NCI-H226 (cell line): Measurements from ENCODE around the gene ADORA1.
A peak's percentile ranks its signal among the peaks of the same experiment; 100 is the strongest.

Experiments
- DNase-seq: peaks from one replicate; pipeline ENCODE4 v3.0.0-alpha.2; 2015

Gene ADORA1

DNA sequence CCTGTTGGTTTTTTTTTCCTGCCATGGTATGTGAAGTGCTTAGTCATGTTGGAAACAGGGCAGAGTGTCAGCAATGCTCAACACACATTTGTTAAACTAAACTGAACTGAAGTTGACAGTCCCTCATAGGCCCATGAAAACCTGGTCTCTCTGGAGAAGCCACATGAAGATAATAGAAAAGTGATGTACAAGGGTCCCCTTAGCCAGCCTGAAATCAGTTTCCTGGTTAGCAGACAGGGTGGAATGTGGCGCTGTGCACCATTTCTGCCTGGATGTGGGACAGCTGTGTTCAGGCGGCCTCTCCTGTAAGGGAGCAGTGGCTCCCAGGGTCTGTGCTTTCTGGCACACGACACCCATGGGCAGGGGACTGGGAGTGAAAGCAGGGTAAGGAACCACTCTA, 68.8 kb downstream of the ADORA1 start:
- DNase-seq: no peak

DNA sequence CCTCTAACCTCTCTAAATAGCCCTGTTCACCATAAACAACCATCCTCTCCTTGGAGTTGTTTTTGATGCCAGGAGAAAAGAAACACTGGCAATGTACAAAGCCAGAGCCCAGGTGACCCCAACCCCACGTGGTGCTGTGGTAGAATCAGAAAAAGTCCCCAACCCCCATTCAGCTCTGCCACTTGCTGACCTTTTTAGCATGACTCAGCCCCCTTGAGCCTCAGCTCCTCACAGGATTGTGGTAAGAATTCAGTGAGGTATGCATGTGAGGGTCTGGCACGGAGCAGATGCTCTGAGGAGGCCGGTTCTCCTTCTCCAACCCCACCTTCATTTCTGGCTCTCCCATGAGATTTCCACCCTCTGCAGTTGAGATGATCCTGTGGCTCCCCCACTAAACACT, 70.1 kb downstream of the ADORA1 start:
- peak; percentile 79 for DNase-seq

DNA sequence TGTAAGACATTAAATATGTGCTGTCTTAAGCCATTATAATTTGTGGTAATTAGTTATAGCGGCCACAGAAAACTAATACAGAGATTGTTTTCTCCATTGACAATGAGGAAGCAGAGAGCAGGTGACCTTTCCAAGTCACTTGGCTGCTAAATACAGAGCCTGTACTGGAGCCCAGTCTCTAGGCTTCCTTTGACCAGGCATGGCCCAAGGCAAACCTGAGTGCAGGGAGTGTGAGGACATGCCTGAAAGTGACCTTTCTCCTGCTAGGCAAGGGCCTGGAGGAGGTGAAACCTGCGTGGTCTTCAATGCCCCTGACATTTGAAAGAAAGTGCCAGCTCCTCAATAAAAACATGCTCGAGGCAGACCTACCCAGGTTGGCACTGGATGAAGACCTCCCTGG, 71.5 kb downstream of the ADORA1 start:
- DNase-seq: no peak

DNA sequence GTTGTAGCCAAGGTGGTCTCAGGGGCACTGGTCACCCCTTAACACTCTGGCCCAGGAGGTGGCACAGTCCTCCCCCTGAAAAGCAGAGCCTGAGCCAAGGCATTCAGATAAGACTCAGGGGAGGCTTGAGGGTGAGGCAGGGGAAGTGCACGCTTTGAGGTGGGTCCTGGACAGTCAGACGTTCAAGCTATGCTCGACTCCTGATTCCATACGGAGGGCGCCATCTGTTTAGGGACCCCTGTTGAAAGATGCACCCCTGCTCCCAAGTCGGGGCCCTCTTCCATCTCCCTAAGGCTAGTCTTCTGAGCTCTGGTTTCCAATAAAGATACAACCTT, 71.9 kb downstream of the ADORA1 start:
- DNase-seq: no peak

DNA sequence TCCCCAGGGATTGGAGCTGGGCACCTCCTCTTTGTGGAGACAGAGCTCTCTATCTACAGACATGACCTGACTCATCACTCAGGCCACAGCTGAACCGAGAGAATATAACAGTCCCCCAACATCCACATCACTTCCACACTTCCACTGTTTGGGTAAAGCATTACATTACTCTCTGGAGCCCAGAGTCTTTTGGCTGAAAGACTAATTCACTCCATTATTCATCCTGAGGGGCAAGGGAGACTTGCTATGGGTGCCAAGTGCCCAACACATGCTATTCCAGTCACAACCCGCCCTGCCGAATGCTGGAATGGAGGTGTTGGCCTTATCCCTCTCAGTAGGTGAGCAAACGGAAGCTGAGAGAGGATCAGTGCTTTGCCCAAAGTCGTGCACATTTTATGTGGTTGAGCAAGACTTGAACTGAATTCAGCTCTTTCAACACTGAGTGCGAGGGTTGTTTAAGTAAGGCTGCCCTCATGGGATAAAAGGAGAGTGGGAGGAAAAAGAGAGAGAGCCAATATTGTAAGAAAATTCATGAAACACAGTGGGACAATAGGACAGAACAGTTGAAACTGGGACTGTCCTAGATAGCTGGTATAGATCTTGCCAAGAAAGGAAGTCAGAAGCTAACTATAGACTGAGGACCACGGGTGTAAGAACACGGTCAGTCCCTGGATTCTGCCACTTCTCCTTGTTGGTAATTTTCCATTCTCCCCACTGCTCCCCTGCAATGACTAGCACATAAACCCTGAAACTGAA, 72.5 kb downstream of the ADORA1 start:
- DNase-seq: peak; percentile 82

DNA sequence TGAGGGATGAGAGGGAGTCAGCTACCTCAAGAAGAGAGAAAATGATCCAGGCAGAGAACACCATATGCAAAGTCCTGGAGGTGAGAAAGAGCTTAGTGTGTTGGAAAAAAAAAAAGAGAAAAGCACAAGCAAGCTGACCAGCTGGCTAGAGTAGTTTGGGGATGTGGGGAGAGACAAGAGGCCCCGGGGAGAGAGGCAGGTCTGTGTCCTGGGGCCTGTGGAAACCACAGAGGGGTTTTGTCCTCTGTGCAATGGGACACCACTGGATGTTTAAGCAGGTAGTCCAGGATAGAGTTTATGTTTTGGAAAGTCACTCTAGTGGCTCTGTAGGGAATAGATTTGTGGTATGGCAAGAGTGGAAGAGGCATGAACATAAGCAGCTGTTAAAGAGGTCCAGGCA, 73.4 kb downstream of the ADORA1 start:
- no peak for DNase-seq

DNA sequence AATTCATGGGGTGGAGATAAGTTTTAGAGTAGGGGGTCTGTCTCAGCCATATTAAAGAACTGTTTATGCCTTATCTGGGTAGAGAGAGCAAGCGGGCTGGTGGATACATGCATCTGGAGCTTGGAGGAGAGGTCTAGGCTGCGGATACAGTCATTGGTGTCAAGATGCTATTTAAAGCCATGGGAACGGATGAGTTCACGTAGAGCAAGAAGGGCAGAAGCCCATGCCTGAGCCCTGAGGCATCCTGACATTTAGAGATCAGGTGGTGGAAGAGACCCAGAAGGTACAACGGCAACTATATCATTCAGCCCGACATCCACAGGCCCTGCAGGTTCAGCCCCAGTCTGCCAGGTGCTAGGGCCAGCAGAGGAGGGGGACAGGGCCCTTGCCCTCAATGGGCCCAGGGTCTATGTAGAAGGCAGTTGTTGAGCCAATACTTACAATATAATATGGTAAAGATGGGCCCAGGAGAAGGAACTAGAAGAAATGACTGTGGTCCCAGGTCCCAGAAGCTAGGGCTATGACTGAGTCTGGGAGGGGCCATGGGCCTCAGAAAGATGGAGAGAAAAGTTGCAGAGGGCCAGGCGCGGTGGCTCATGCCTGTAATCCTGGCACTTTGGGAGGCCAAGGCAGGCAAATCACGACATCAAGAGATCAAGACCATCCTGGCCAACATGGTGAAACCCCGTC, 74.1 kb downstream of the ADORA1 start:
- no peak for DNase-seq

DNA sequence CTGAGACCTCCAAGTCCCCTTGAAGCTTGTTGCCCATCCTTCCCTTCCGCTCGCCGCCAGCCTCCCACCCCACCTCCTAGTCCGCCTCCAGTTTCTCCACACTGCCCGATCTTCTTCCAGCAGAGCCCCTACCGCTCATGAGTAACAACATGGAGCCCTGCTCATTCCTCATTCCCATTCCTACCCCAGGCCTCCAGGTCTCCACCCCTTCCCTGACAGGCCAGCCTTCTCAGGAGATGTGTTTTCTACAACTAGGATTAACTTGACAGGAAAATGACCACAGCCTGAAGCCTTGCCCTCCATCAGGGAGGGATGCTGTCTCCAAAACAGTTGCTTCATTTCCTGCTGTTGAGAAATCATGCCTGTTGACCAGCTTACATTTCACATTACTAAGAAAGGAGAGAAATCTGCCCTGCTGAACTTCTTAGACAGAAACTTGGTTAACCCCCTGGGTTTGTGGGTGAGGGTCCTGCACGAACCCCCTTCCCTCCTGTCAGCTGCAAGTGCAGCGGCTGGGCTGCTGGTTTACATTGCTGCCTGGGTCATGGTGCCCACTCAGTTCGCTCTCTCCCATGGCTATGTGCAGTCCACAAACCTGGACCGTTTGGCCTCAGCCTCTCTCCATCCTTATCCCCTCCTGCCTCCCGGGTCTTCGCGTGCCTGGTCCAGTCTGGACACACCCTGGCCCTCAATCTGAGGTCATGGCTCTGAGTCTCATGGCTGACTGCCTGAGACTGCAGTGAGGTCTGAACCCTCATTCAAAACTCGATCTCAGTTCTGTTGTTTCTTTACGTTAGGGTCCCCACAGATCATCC, 75.1 kb downstream of the ADORA1 start:
- DNase-seq: peak; percentile 97

DNA sequence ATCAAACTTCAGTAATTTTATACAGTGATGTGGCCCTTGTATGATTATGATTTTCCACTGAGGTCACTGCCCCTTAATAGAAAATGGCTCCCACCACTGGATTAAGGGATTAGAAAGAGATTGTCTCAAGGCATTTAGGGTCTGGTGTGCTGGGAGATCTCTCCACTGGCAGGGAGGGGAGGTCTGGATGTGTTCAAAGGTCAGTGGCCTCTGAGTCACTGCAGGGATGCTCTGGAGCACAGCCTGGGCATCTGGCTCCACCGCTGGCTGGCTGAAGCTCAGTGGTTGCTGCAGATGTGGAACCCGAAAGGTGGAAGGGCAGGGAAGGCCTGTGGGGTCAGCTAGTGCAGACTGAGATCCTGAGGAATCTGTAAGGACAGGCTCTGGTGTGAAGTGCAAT, 77.2 kb downstream of the ADORA1 start:
- DNase-seq: no peak

DNA sequence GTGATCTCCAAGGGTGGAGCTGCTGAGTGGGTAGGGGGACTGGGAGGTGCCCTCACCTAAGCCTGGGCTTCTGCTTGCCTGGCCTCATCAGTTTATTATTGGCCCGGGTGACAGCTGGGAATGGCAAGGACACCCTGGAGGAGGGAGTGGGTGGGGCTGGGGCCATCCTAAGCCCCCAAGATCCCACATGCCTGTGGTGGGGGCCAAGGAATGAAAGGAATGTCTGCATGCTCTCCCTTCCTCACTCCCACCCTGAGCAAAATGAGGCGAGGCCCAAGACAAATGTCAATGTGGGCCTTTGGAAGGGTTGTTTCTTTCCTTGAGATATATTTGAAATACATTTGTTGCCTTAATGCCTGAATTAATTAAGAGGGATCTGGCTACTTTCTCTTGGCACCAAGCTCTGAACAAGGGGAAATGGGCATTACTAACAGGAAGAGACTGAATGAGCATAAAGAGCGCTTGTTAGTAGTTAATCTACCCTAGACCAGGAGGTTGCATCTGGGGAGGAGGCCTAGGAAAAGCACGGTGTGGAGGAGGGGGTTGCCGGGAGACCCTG, 78.7 kb downstream of the ADORA1 start:
- DNase-seq: no peak

DNA sequence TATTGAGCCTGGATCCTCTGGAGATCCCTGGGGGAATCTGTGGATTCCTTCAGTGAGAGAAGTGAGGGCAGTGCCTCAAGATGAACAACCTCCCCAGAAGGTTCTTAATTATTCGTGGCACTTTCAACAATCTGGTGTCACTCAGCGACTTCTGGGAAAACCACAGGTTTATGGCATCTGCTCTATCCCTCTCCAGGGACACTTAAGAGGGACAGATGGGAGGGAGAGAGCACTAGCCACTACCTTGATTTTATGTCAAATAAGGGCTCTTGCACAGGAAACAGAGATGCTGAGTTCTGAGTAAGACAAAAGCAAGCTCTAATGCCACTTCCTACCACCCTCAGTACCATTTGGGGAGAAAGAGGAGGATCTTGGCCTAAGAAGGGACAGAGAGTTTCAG, 80.2 kb downstream of the ADORA1 start:
- DNase-seq: no peak

DNA sequence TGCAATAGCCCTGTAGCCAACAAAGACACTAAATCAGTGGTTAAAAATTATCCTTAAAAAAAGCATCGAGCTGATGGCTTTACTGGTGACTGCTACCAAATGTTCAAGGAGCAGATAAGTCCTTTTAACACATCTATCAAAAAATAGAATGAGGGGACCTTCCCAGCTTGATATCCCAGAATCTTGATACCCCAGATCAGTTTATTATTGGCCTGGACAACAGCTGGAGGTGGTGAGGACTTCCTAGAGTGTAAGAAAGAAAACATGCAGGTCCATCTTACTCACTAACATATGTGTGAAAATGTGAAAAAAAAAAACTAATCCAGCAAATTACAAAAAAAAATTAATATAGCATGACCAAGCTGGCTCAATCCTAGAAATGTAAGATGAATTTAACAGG, 80.7 kb downstream of the ADORA1 start:
- DNase-seq: no peak

DNA sequence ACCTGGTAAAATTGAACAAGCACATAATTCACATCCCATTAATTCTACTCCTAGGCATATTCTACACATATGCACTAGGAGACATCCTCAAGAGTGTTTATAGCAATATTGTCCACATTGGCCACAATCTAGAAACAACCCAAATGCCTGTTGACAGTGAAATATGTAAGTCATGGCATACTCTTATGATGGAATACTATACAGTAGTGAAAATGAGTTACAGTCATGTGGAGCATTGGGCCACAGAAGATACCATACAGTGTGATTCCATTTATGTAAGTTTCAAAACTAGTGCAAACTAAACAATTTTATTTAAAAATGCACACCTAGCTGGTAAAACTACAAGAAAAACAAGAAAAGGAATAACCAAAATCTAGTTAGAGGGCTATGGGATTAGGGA, 82.8 kb downstream of the ADORA1 start:
- DNase-seq: no peak

DNA sequence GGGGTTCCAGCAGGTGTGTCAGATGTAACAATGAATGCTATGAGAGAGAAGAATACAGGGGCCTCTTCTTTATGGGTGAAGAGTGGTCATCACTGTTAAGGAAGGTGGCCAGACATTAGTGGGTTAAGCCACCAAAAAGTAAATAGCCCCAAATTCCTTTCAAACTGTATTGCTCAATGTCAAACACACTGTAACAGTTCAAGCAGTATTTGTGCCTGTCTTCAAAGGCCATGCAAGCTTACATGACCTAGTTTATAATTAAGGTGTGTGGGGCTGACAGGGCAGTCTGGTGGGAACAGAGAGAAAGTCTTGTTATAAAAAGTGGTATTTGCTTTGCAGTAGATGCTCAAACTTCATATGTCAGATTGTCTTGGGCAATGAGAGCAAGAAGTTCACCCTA, 83.5 kb downstream of the ADORA1 start:
- DNase-seq: no peak

DNA sequence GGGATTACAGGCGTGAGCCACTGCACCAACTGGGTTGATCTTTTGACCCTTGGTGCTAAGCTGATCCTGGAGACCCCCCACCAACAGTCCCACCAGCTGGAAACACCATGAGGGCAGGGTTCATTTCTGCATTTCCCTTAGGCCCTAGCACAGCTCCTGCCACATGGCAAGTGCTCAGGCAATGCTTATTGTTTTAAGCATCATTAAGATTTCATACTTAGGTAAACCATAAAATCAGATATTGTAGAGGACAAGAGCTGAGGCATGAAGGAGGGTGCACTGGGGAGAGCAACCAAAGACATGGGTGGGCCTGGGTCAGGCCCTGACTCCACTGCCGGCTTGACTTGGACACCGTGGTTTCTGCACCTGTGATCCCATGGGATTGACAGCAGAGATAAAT, 84.3 kb downstream of the ADORA1 start:
- DNase-seq: no peak

DNA sequence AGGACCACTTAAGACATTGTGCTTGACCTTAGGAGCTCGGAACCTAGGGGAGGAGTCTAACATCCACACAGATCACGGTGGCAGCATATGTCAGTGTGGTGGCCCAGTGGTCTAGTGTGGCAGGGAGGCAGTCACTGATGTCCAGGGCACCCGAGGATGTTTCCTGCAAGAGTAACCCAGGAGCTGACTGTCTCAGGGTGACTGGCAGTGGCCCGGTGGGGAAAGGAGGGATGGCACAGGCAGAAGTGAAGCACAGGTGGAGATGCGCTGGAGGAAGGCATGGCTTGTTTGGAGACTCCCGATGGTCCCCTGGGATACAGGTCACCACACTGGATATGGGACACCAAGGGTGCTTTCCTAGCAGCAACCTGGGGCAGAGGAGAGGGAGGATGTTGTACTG, 85.6 kb downstream of the ADORA1 start:
- no peak for DNase-seq

DNA sequence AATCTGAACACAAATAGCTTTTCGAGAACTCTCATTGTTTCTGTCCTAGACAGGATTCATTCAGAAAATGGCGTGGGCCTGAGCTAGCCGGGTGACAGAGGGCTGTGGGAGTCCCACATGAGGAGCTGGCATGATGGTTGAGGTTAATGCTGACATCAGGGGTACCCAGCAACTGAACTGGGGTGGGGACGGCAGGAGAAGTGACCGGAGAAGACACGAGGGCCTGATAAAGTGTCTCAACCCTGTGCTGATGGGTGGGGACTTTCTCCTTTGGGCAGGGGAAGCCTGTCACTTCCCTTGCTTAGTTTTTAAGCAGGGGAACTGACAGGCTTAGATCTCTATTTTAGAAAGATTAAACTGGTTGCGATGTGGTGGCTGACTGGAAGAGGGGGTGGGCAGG, 87.3 kb downstream of the ADORA1 start:
- DNase-seq: no peak

DNA sequence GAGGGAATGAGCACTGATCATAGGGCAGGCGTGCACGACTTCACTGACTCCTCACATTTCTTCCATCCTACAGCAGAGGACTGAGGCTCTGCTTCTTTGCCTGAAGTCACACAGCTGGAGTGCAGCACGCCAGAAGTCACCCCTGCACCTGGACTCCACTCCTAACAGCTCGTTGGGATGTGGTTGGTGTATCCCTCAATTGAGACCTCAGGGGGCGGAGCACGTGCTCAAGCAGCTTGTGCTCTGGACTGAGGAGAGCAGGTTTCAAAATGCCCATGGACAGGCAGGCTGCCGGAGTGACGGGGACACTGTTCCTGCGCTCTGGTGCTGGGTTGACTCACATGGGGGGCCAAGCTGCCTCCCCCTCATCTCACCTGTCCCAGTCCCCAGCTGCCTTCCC, 88.0 kb downstream of the ADORA1 start:
- no peak for DNase-seq

DNA sequence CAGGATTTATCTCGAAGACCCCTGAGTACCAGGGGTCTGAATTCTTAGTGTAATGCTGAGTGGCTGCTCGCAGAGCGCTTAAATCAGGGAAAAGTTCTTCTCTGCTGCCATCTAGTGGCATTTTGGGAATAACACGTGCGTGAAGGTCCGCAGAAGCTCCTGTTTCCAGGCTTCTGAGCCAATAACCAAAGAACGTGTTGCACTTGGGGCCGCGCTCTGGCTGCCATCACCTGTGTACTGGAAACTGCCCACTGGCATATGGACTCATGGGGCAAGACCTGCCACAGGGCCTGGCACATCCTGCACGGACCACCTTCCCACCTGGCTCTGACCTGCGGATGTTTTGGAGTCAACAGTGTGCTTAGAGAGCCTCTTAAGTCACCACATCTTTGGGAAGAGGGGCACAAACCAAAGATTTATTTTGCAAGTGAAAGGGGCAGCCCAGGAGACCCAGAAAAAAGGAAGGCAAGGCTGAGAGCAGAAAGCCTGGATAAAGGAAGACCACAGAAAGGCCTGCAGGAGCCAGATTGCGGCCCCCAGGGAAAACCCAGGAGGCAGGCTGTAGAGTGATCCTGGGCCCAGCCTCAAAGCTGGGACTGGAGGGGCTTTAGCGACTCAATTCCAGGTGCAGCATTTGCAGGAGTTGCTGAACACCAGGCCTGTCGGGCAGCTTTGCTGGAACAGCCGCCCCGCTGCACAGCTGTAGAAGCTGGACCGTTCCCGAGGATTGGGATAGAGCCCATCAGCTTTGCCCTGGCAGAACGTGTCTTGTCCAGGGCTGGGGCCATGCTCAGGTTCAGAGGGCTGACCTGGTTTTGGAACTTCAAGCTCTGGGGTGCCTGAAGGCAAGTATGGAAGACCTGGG, 89.0 kb downstream of the ADORA1 start:
- peak; percentile 31 for DNase-seq
